Lower lobe of right lung (tissue), 2 donors: ENCODE results near the gene RAD23B. TPM values are rescaled to one million over a fixed set of nuclear protein-coding genes. Genes with fewer than 3 reads are reported as not detected.
A peak's percentile ranks its signal among the peaks of the same experiment; 100 is the strongest.

Source experiments
- ATAC-seq, 2 donors: fragments of 200-7000 bp; cut with Tn5 transposase; one replicate each; pipeline ENCODE4 v1.9.1; 2020 to 2022; ENCODE audit warnings: mild to moderate bottlenecking in 2 of 2, moderate library complexity in 2 of 2
- DNase-seq: peaks from one replicate; pipeline ENCODE4 v3.0.0-alpha.2; 2020
- H3K27ac ChIP-seq: fragments of 200-600 bp; one replicate; pipeline ENCODE4 v1.8.0; 2022
- H3K27me3 ChIP-seq: fragments of 200-600 bp; one replicate; pipeline ENCODE4 v1.8.0; 2022; ENCODE audit warnings: low read depth
- H3K36me3 ChIP-seq: fragments of 200-600 bp; one replicate; pipeline ENCODE4 v1.8.0; 2022; ENCODE audit warnings: mild to moderate bottlenecking
- H3K4me1 ChIP-seq: fragments of 200-600 bp; one replicate; pipeline ENCODE4 v1.8.0; 2022
- H3K4me3 ChIP-seq: fragments of 200-600 bp; one replicate; pipeline ENCODE4 v1.8.0; 2022; ENCODE audit warnings: mild to moderate bottlenecking
- H3K9me3 ChIP-seq: fragments of 200-600 bp; one replicate; pipeline ENCODE4 v1.8.0; 2022
- CTCF ChIP-seq: fragments of 200-600 bp; IDR thresholded peaks from one replicate; pipeline ENCODE4 v1.8.0; 2022; ENCODE audit warnings: antibody characterized with exemption, mild to moderate bottlenecking
- intact Hi-C: fragments of 100-400 bp; cut with DNase I; formaldehyde crosslinking; loops from one replicate; pipeline ENCODE4 v1.11.0; 2022
- total RNA-seq: library from RNA; stranded (reverse); fragmentation: NEBNext Ultra II Directional; extraction: Animal tissue kit (Norgen Biotek cat#: 25700); gene quantifications from one replicate; pipeline ENCODE4 v1.2.1, GENCODE V29; 2021
- donor health status: DM: no; HTN: yes; CAD: no; lungs with severe emphysema.

Gene RAD23B
- total RNA-seq, 1 donor from 2014 or later: 95.4 TPM

GRCh38 chr9:107309271-107309670, 26.2 kb downstream of the RAD23B start:
- intact Hi-C loops: no loop called here
- TF ChIP-seq CTCF: no peak
- Histone ChIP-seq H3K27me3 (no peaks in the 10 kb centered on the region), H3K4me1 (no peaks in the 10 kb centered on the region), H3K9me3 (no peaks in the 10 kb centered on the region), H3K4me3 (no peak overlapping the region), H3K27ac (no peak overlapping the region), H3K36me3 (peaks cover 88% of the 10 kb centered on the region)
- DNase-seq (no peak), ATAC-seq (no peak)

DNA sequence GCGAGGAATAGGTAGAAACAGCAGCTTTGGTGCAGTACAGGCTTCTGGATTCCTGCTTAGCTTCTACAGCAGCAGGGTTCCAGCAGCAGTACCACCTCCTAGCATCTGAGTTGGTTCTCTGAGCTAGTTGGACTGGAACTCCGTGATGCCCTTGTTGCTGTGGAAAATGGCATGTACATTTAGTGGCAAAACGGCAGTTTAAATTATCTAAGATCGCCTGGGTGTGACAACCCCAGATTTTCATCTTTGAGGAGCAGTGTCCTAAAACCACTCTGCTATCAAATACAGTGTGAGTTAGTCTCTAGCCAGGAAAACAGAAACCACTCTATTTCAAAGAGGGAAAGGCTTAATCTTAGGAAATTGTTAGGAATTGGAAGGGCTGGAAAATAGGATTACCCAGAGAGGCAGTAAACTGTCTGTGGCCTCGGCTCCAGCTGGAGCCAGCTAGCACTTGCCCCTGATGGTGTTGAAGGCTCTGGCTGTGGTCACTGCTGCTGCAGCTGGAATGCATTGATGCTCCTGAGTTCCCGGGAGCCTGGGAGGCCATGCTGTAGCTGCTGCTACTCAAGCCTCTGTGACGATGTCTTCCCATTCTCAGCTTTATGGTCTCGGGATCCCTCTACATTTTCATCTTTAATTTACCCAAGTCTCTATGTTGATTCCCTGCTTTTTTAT, 29.4 kb downstream of the RAD23B start:
- DNase-seq (no peak), ATAC-seq (peak in 1 of 2 donors; percentile 16)
- H3K4me1 ChIP-seq: no peaks in the 10 kb centered on the region
- H3K27ac ChIP-seq: no peak overlapping the region
- intact Hi-C loops: no loop called here
- no peaks in the 10 kb centered on the region for H3K27me3 ChIP-seq
- TF ChIP-seq CTCF: no peak
- peaks cover 67% of the 10 kb centered on the region for H3K36me3 ChIP-seq
- H3K4me3 ChIP-seq: no peak overlapping the region
- H3K9me3 ChIP-seq: no peaks in the 10 kb centered on the region

- TF ChIP-seq CTCF: no peak
- H3K4me3 ChIP-seq: no peak overlapping the region
- no peak overlapping the region for H3K27ac ChIP-seq
- no peaks in the 10 kb centered on the region for H3K9me3 ChIP-seq
- H3K36me3 ChIP-seq: peaks cover 63% of the 10 kb centered on the region
- intact Hi-C loops: no loop called here
- DNase-seq: no peak
- no peaks in the 10 kb centered on the region for H3K27me3 ChIP-seq
- no peak for ATAC-seq
- no peaks in the 10 kb centered on the region for H3K4me1 ChIP-seq
Observed at GRCh38 chr9:107313555-107314096, 30.5 kb downstream of the RAD23B start.

DNA sequence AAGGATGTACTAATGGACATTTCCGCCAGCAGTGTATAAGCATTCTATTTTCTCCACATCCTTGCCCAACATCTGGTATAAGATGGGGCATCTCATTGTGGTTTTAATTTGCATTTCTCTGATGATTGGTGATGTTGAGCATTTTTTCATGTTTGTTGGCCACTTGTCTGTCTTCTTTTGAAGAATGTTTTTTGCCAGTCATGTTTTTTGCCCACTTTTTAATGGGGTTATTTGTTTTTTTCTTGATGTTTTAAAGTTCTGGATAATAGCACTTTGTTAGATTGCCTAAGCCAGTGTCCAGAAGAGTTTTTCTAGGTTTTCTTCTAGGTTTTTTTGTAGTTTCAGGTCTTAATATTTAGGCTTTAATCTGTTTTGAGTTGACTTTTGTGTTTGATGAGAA, 31.7 kb downstream of the RAD23B start:
- TF ChIP-seq CTCF: no peak
- DNase-seq (no peak), ATAC-seq (no peak)
- H3K36me3 ChIP-seq: peaks cover 66% of the 10 kb centered on the region
- intact Hi-C loops: no loop called here
- no peak overlapping the region for H3K4me3 ChIP-seq
- H3K9me3 ChIP-seq: no peaks in the 10 kb centered on the region
- H3K4me1 ChIP-seq: no peaks in the 10 kb centered on the region
- H3K27me3 ChIP-seq: no peaks in the 10 kb centered on the region
- no peak overlapping the region for H3K27ac ChIP-seq

DNA sequence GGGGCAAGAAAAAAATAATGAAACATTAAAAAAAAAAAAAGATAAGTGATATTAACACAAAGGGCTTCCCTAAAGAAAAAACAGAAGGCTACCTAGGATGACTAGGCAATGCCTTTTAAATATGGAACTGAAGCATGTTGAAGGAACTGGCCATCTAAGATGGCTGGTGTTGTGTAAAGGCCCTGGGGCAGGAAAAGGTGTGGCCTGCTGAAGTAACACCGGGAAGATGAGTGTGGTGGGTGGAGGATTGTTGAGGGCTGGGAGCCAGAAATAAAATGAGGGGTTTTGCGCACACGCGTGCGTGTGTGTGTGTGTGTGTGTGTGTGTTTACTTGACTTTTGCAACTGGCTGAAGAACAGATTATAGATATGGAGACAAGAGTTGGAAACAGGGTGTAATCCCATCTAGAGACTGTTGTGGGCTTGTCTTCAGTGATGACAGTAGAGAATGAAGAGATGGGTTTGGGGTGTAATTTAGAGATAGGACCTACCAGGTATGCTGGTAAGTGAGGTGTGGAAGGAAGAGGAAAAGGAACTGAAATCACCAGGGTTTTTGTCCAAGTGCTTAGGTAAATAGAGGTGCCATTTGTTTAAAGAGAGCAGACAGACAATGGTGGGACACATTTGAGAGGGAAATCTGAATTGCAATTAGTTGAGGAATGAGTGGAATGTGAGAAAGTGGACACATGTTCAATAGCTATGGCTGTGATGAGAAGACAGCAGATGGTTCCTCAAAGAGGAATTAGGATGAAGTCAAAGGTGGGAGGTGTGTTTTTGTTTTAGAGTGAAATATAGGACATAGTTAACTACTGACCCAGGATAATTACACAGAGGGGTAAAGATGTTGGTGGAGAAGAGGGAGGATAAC, 33.9 kb downstream of the RAD23B start:
- H3K36me3 ChIP-seq: peaks cover 64% of the 10 kb centered on the region
- TF ChIP-seq CTCF: no peak

More for the DNA sequence above, 33.9 kb downstream of the RAD23B start:
- Histone ChIP-seq H3K4me1 (no peaks in the 10 kb centered on the region), H3K27ac (no peak overlapping the region), H3K27me3 (no peaks in the 10 kb centered on the region), H3K4me3 (no peak overlapping the region), H3K9me3 (no peaks in the 10 kb centered on the region)
- no peak for DNase-seq
- intact Hi-C loops: no loop called here
- no peak for ATAC-seq
